Activated naive CD4-positive, alpha-beta T cell treated with Interleukin-2 at 50 U/mL for 16 hours (primary cell): ENCODE data around the gene KRTAP12-1.

Source experiments
- DNase-seq: peaks from one replicate; pipeline ENCODE4 v3.0.0-alpha.2; 2020

Gene KRTAP12-1

DNA sequence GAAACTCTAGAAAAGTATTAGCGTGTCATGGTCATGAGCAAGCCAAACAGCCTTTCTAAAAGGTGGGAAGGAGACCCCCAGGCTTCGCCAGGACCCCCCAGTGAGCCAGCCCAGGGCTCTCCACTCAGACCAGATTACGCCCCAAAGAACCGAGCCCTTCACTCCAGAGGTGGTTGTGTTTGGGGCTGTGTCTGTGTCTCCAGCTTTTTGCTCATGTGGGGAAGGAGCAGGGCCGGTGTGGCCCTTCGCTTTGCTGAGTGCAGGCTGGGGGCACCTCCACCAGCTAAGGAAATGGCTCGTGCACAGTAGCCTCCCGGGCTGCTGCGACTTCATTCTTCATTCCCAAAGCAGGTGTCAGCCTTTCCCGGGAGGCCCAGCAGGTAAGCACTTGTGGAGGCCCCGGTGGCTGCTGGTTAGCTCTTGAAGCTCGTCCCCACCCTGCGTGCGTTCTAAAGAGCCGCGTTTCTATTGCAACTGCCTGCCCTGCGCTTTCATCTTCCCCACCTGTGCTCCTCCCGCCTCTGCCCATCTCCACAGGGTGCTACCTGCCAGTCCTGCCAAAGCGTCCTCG lies 28.9 kb upstream of the KRTAP12-1 start:
- DNase-seq = no peak

- no peak for DNase-seq
These were observed 28.3 kb upstream of the KRTAP12-1 start for GRCh38 chr21:44710294-44710665.

- DNase-seq = peak; percentile 16
These were observed 27.7 kb upstream of the KRTAP12-1 start for GRCh38 chr21:44709426-44710293.

DNA sequence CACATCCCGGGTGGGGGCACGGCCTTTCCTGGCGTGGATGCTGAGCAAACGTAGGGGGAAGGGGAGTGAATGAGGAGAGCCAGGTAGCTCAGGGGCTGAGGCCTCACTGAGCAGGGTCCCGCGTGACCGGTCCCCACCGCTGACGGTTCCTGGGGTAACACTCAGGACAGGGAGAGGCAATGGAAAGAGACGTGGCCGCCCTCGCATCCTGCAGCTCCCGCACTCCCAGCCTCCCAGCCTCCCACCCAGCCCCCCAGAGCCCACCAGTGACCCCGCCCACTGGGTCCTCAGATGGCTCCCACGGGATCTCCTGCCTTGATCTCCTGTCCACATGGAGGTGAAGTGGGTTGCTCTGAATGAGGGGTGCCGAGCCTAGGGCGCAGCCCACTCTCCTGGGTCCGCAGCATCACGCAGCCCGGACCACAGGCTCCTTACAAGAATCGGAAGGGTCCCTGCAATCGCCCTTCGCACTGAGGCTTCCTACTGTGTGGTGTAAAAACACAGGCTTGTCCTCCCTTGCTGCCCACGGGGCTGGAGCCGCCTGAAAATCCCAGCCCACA lies 27.0 kb upstream of the KRTAP12-1 start:
- DNase-seq = no peak

- no peak for DNase-seq
These were observed 26.4 kb upstream of the KRTAP12-1 start for GRCh38 chr21:44708213-44708865.

DNA sequence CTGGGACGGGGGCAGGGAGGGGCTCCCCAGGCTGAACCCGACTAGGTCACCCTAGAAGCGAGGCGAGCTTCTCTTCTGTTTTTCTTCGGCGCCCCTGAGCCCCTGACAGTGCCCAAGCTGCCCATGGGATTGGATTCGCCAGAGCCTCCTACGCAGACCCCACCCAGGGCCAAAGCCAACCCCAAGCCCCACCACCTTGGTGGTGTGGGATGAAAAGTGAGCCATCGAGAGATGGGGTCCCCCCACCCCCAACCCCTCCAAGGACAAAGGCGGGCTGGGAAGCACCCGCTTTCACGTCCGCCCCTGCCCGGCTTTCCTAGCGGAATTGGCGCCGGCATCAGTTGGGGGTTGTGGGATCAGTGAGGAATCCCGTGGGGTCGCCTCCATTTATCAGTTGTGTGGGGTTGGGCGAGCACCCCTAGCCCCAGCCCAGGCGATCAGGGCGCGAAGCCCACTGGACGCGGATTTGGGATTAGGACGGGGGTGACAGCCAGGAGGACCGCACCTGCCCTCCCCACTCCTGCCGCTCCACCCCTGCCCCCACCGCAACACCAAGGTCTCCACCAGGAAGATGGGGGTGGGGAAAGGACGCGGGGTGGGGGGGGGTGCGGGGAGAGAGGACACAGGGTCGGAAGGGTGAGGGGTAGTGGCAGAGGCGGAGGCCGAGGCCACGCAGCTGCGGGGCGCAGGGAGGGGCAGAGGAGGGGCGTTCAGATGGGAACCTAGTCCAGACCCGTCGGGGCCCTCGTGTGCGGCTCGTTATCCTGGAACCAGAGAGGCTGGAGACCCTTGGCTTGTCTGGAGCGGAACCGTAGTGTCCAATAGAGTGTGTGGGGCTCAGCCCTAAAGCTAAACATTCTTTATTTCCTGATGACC lies 25.0 kb upstream of the KRTAP12-1 start:
- DNase-seq = no peak

DNA sequence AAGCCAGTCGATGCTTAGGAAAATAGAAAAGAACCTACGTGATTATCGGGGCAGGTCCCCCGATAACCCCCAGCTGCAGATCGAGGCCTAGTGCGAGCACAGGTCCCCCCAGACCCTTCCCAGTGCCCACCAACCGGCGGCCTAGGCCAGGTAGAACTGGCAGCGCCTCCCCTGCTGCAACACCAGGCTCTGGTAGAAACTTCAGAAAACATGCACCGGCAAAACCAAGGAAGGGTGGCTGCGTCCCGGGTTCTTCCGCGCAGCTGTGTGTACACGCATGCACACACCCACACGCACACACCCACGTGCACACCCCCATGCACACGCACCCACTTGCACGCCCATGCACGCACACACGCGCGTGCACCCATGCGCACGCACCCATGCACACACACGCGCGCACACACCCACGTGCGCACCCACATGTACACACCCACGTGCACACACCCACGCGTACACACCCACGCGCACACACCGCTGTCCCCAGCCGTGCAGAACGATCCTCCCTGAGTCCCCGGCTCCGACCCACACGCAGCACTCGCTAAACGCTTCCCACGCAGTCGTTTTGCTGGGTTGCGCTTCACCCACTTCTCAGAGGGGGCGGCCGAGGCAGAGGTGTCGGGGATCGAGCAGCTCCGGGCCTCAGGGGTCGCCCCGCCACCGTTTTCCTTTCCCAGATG lies 24.2 kb upstream of the KRTAP12-1 start:
- no peak for DNase-seq

GRCh38 chr21:44704636-44705001 lies 22.7 kb upstream of the KRTAP12-1 start:
- DNase-seq = no peak

DNA sequence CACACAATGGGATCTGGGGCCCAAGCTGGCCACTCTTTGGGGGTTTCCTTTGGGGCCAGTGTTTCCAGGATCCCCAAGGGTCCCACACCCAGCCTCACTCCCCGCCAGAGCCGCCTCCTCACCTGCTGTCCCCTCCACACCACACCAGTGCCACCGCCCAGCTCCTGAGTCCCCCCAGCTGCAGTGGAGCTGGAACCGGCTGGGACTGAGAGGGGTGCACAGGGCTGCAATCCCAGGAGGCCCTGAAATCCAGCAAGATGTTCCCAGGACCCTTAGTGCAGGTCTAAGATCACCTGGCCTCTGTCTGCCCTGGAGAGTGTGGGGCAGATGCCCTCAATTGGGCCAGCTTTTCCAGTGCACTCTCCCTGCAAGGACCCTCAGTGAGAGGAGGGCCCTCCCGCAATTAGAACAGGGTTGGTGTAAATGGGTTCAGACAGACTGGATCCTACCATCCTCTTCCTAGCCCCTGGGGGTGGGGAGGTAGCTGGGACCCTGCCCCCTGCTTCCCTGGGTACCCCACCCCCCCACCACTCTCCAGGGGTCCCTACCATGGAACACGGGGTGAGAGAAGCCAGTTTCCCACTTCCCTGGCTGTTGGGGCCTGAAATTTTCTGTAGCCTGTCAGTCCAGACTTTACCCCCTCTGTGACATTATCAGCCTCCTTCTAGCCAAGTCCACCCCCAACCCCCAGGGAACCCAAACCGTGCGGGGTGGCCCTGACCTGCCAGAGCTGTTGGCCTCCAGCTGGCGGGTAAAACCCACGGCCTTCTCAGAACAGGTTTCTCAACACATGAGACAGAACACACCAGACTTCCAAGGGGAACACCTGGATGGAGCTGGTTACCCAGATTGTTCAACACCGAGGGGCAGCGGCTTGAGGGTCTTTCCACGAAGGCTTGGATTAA lies 22.0 kb upstream of the KRTAP12-1 start:
- no peak for DNase-seq

DNA sequence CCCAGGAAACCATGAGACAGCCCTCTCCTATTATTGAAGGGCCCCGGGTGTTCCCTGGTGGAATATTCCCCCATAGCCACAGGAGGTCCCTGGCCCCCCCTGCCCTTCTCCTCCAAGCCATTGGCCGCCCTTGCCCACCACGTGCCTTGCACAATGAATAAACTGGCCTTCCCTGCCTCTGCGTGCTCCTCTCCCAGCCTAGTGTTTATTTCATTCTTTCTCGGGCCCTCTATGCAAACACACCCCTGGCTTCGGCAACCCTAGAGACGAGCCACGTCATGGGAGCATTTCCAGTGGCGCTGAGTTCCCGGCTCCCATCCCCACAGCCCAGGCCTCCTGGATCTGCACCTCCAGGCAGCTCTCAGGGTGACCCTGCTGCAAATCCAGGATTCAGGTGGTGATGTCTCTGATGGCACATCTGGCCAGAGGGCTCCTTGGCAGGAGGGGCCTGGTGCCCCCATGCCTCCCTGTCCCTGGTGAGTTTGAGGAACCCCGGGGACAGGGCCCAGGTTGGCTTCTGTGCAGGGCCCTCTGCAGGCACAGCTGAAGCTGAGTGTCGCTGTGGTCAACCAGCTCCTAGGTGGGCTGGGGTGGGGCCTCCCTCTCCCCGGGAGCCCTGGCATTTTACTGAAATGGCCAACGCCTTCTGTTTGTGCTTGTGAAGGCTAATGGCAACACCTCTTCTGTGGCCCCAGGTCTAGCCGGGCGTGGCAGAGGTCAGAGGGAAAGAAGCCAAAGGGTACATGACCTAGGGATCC lies 21.2 kb upstream of the KRTAP12-1 start:
- DNase-seq = no peak

DNA sequence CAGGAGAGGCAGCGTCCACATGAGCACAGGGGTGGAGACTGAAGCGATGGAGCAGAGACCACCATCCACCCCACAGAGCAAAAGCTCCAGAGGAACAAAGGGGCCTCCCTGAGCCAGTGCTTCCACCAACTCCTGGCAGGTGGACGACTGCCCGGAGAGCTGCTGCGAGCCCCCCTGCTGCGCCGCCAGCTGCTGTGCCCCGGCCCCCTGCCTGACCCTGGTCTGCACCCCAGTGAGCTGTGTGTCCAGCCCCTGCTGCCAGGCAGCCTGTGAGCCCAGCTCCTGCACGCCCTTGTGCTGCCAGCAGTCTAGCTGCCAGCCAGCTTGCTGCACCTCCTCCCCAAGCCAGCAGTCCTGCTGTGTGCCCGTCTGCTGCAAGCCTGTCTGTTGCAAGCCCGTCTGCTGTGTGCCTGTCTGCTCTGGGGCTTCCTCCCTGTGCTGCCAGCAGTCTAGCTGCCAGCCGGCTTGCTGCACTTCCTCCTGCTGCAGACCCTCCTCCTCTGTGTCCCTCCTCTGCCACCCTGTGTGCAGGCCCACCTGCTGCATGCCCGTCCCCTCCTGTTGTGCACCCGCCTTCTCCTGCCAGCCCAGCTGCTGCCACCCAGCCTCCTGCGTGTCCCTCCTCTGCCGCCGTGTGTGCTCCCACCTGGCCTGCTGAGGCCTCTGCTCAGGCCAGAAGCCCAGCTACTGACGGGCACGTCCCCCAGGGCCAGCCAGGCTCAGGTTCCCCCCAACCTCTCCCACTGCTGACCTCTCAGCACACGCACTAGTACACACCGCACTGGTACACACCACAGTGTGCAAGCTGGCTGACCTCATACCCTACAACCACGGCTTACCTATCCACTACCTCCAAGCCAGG lies 20.4 kb upstream of the KRTAP12-1 start:
- DNase-seq = no peak

- no peak for DNase-seq
These were observed 19.6 kb upstream of the KRTAP12-1 start for GRCh38 chr21:44701541-44701940.

DNA sequence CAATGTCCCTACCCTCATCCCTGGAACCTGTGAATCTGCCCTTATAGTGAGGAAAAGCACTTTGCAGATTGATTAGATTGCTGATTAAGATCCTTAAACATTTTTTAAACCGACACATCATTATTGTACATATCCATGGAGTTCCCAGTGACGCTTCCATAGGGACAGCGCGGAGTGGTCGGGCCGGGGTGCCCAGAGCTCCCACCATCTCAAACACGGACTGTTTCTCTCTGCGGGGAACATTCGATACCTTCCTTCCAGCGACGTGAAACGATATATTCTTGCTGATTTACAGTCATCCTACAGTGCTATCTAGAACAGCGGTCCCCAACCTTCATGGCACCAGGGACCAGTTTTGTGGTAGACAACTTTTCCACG lies 19.0 kb upstream of the KRTAP12-1 start:
- DNase-seq = no peak

DNA sequence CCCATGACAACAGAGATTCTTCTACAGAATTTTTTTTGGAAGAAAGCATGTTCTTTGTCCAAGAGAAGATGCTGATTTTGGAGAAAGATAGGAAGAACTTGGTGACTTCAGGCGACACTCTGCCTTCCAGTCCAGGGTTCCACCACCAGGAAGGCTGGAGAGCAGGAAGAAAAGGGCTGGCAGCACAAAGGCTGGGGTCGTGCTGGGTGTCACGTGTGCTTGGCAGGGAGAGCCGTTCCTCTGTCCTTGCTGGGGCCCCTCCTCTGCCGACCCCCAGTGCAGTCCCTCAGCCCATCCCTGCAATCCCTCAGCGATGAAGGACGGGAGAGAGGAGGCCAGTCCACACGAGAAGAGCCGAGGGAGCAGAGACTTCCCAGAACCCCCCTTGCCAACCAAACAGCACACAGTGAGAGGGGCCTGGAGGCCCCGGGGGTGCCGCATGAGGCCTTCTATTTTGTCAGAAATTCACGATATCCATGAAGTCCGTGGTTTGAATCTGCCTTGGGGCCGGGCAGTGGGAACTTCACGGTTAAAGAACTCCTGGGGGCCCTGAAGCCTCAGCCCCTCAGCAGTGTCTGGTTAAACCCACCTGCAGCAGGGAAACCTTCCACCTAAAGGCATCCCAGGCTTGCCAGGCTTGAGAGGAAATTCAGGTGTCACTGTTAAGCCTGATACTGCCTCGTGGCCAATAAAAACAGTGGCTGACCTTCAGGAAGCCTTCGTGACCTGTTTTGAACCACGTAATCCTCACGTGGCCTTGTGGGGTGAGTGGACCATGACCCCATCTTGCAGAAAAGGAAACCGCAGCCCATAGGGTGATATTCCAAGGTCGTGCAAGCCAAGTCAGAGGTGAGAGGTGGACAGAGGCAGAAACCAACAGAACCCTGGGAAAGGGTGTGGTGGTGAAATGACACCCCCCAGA lies 18.4 kb upstream of the KRTAP12-1 start:
- DNase-seq = no peak

DNA sequence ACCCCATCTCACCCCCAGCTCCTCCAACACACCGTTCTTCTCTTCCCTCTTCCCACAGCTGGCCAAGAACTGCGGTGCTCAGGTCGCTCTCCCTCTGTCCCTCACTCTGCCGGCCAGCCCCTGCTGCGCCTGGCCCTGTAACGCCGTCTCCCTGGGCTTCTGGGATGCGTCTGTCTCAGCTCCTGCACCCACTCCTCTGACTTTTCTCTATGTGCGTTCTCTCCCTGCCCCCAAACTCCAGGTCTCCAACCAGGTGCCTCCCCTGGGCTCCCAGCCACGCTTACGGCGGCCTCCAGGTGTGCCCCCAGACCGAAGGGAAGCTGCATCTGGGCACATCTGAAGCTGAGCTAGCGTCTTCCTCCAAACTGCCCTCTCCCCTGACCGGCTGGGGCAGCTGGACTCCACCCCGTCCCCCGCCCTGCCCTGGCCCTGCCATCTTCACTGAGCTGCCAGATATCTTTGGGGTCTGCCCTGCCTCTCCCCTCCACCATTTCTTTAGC lies 17.6 kb upstream of the KRTAP12-1 start:
- DNase-seq = no peak

DNA sequence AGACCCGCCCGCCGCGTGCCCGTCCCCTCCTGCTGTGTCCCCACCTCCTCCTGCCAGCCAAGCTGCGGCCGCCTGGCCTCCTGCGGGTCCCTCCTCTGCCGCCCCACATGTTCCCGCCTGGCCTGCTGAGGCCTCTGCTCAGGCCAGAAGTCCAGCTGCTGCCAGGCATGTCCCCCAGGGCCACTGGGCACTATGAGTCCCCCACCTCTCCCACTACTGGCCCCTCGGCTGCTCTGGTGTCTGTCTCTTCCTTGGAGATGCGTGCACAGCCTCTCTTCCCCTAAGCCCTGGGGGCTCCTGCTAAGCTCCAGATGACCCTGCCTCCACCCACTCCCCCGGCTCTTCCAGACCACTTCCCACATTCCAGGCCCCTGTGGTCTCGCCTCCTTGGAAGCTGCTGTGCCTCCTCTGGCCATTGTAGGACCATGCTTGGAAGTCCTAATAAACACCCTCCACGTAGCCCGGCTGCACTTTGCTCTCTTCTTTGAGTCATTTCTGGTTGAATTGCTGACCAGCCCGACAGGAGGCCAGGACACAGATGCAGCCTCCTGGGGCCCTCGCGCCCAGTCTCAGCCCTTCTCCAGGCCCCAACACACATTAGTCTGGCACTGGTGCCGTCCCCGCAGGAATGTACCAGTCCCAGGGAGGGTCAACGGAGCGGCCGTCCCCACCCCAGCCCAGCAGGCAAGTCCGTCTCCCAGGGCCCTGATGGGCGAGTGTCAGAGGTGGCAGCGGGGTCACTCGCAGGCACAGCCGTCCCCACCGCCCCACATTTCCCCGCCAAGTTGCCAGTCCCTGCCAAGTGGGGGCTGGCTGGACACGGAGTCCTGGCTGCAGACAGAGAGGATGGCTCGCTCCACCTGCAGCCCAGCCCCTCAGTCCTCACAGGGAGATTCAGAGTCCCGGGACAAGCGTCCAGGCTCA lies 16.1 kb upstream of the KRTAP12-1 start:
- no peak for DNase-seq
